IPS-15b (cell line): ENCODE data around the gene EPHA4.

Experiments
- H3K27me3 ChIP-seq: one replicate; pipeline ENCODE4 v1.6.1; 2013; ENCODE audit warnings: low read length; ENCODE audit not compliant: control insufficient read depth, insufficient read depth
- H3K36me3 ChIP-seq: one replicate; pipeline ENCODE4 v1.6.1; 2013; ENCODE audit warnings: low read length; ENCODE audit not compliant: control insufficient read depth, insufficient read depth
- H3K4me1 ChIP-seq: one replicate; pipeline ENCODE4 v1.6.1; 2013; ENCODE audit warnings: mild to moderate bottlenecking, low read length; ENCODE audit not compliant: control insufficient read depth, insufficient read depth
- H3K4me3 ChIP-seq: one replicate; pipeline ENCODE4 v1.5.1; 2013; ENCODE audit warnings: low read depth, low read length
- H3K9ac ChIP-seq: one replicate; pipeline ENCODE4 v1.6.1; 2013; ENCODE audit warnings: low read depth, mild to moderate bottlenecking, low read length
- H3K9me3 ChIP-seq: one replicate; pipeline ENCODE4 v1.6.1; 2013; ENCODE audit warnings: mild to moderate bottlenecking, low read length; ENCODE audit not compliant: control insufficient read depth, insufficient read depth

EPHA4 gene

DNA sequence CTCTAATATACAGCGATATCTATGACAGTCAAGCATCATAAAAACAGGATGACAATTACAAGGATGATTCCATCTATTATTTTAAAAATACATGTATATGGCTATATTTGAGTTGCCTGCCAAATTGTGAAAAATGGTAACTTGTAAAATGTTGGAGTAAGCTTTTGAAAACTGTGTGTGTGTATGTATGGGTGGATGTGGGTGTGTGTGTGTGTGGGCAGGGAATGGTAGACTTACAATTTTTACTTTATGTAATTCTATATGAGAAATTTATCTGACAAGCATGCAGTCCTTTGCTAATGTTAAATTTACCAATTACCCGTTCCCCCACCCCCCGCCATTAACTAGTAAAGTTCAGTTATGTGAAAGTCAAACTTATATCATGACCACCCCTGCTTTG lies 14.0 kb downstream of the EPHA4 start:
- Histone ChIP-seq H3K27me3 (no peaks in the 10 kb centered on the region), H3K4me1 (peaks cover 27% of the 10 kb centered on the region), H3K36me3 (no peaks in the 10 kb centered on the region), H3K9me3 (no peaks in the 10 kb centered on the region), H3K4me3 (no peak overlapping the region), H3K9ac (no peak overlapping the region)

DNA sequence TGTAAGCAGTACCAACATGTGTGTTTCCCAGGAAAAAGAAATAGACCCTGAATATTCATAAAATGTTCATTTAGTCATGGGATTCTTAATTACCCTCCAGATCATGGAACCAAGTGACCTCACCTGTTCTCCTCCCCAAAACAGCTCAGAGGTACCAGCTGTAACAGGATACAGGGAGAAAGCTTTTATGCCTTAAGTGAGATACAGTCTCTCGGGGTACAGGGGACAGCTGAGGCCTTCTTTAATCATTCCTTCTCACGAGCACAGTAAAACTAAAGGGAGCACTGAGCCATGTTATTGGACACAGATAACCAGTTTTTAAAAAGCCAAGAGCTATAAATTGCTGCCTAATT lies 16.6 kb downstream of the EPHA4 start:
- H3K4me1 ChIP-seq, result peaks cover 38% of the 10 kb centered on the region
- no peaks in the 10 kb centered on the region for H3K36me3 ChIP-seq
- H3K9ac ChIP-seq, result no peak overlapping the region
- no peaks in the 10 kb centered on the region for H3K9me3 ChIP-seq
- no peak overlapping the region for H3K4me3 ChIP-seq
- H3K27me3 ChIP-seq, result no peaks in the 10 kb centered on the region

DNA sequence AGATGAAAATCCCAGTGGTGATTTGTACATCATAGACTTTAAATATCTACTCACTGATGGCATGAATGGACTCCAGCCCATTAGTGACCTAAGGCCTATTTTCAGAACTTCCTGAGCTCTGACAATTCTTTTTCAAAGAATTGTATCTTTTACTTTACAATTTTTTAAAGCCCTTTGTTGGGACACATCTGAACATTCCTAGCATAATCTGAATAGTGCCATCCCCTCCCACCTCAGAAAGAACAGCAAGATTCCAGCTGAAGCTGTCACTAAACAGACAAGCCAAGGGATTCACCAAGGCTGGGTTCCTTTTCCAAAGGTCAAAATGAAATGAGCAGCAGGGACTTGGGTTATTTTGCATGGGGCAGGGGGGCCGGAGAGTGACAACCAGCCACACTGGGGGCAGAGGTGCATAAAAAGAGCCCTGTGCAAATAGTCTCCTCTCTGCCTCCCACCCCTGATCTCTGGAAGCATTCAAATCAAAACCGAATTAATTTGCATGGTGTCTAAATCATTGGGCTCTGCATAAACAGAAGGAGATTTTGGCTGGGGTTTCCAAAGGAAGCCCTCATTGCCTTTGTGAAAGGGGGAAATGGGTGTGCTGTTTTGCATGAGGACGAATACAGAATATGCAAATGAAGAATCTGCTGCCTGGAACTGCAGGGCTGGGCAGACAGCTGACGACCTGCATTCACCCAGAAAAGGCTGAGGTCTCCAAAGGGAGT lies 17.2 kb downstream of the EPHA4 start:
- no peaks in the 10 kb centered on the region for H3K9me3 ChIP-seq
- no peak overlapping the region for H3K4me3 ChIP-seq
- no peak overlapping the region for H3K9ac ChIP-seq
- H3K27me3 ChIP-seq, result no peaks in the 10 kb centered on the region
- H3K4me1 ChIP-seq, result peaks cover 38% of the 10 kb centered on the region
- no peaks in the 10 kb centered on the region for H3K36me3 ChIP-seq

DNA sequence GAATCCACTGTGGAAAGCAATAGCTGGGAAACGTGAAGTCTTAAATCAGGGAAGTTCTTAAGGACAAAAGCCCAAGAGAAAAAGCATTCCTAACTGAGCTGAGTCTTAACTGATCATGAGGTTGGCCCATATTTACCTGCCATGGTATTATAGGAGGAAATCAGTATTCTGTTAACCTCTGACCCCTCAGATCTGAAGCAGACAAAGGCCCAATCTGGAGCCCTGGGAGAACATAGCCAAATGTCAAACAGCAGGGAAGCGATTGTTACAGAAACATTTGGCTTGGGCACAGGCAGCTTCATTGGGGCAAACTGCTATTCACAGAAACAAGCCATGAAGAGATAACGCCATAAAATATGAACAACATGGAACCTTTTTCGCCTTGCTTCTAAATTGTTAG lies 18.8 kb downstream of the EPHA4 start:
- no peak overlapping the region for H3K4me3 ChIP-seq
- no peaks in the 10 kb centered on the region for H3K36me3 ChIP-seq
- peaks cover 34% of the 10 kb centered on the region for H3K4me1 ChIP-seq
- H3K27me3 ChIP-seq, result no peaks in the 10 kb centered on the region
- H3K9ac ChIP-seq, result no peak overlapping the region
- no peaks in the 10 kb centered on the region for H3K9me3 ChIP-seq

DNA sequence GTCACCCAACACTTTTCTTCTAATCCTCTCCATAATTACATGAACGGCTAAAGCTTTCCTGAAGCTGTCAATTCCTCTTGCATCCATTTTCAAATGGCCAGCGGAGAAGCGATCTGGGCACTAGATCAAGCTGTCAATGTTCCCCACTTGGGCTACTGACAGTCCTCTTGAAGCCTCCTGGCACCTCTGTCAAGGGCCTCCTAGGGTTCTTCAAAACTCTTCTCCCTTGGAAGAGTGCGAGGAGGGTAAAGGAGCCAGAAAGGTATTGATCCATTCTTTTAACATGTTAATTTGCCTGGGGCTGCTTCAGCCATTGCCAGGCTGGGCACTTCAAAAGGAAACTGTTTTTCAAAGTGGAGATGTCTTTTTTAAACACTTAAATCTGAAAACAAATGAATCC lies 19.8 kb downstream of the EPHA4 start:
- H3K9ac ChIP-seq, result no peak overlapping the region
- H3K27me3 ChIP-seq, result no peaks in the 10 kb centered on the region
- no peaks in the 10 kb centered on the region for H3K36me3 ChIP-seq
- no peak overlapping the region for H3K4me3 ChIP-seq
- peaks cover 34% of the 10 kb centered on the region for H3K4me1 ChIP-seq
- H3K9me3 ChIP-seq, result no peaks in the 10 kb centered on the region

DNA sequence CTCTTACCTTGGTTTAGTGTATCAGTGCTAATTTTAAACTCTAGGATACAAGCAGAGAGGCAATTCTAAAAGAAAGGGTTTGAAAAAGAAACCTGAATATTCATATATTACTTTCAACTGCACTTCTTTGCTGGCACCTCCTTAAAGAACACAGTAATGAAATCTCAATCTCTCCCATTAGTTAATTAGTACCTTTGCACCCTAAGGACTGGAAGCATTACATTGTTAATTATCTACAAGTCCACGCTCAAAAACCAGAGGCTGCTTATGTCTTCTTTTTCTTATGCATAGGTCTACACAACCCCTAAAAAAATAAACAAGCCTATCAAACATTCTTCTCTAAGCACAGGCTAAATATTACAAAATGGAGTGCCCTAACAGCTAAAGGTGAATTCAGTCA lies 20.2 kb downstream of the EPHA4 start:
- H3K4me1 ChIP-seq, result peaks cover 34% of the 10 kb centered on the region

DNA sequence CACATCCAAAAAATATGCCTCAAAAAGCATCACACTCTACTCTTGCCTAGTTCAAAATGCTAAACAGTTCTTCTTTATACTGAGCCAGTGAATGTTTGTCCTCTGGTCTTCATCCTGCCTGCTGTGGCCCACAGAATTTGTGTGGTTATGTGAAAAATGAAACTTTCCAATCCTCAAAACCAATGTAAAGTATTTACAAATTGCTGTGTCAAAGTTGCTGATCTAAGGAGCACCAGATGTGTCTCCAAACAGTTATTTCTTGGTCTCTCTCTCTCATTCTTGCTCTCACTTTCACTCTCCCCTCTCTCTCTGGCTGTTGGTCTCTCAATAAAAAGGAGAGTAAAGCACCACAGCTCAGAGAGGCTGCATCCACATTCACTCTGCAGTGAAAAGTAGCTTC lies 23.0 kb downstream of the EPHA4 start:
- H3K9me3 ChIP-seq, result no peaks in the 10 kb centered on the region
- H3K36me3 ChIP-seq, result no peaks in the 10 kb centered on the region
- no peak overlapping the region for H3K9ac ChIP-seq
- H3K4me3 ChIP-seq, result no peak overlapping the region
- no peaks in the 10 kb centered on the region for H3K27me3 ChIP-seq
- H3K4me1 ChIP-seq, result peaks cover 25% of the 10 kb centered on the region

More for the DNA sequence above, 20.2 kb downstream of the EPHA4 start:
- Histone ChIP-seq H3K9ac (no peak overlapping the region), H3K36me3 (no peaks in the 10 kb centered on the region), H3K4me3 (no peak overlapping the region), H3K9me3 (no peaks in the 10 kb centered on the region), H3K27me3 (no peaks in the 10 kb centered on the region)

DNA sequence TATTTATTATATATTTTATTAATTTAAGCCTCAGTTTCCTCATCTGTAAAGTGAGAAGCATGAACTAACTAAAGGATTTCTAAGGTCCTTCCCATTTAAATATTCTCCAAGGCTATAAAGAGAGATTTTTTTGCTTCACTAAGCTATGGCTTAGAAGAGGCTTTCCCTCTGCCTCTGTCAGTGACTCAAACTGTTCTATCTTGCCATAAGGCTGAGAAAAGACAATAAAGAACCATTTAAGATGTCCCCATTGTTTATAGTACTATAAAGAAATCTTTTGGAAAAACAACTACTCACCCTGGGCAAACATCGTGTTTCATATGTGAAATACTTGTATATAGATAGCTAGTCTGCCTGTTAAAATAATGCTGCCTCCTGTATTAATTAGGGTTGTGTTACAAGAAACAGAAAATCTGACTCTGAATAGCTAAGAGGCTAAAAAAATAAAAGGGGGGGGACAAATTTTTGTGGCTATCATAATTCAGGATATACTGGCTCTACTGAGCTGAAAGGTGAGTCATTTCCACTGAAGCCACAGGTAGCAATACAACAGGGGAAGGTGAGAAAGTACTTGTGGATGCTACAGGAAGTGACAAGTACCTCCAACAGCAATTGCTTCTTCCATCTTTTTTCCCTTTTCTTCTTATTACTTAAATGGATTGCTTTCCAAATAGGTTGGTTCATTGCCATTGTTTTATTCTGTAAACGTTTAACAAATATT lies 25.4 kb downstream of the EPHA4 start:
- H3K9me3 ChIP-seq, result no peaks in the 10 kb centered on the region
- H3K4me1 ChIP-seq, result peaks cover 9% of the 10 kb centered on the region
- H3K9ac ChIP-seq, result no peak overlapping the region
- no peaks in the 10 kb centered on the region for H3K27me3 ChIP-seq
- no peak overlapping the region for H3K4me3 ChIP-seq
- no peaks in the 10 kb centered on the region for H3K36me3 ChIP-seq

DNA sequence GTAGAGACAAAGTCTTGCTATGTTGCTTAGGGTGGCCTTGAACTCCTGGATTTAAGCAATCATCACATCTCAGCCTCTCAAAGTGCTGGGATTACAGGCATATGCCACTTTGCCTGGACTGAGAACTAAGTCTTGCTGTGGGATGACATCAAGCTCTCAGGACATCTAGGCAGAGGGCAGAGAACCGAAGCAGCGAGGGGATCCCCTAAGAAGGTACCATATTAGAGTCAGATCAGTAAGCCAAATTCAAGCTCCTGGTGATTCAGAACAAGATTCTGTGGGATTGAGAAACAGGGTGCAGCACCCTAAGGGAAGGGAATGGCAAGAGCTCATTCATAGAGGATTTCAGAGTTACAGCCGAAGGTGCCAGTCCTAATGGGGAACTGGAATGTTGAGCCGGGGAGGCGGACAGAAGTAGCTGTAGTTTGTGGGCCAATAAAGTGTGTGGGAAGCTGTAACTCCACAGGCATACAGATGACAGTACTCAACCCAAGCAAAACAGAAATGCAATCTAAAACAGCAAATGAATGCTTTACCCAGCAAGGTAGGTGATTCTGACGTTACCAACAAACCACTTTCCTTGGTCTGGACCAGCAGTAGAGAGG lies 30.9 kb downstream of the EPHA4 start:
- Histone ChIP-seq H3K27me3 (no peaks in the 10 kb centered on the region), H3K9ac (no peak overlapping the region), H3K9me3 (no peaks in the 10 kb centered on the region), H3K36me3 (no peaks in the 10 kb centered on the region), H3K4me3 (no peak overlapping the region), H3K4me1 (peaks cover 13% of the 10 kb centered on the region)

DNA sequence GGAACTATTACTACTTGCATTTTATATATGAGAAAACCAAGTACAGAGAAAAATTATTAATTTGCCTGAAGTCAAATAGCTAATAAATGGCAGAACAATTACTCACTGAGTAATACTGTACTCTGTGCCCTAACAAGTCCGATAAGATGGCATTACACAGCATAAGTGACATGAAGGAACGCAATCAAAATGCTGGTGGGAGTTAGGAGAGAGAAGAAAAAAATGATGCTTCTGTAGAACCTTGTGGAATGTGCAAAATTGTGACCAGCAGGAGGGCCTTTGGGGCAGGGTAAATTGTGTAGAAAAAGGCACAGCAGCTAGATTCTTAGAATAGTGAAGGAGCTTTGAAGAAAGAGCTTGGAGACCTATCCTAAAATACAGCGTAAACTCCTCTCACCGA lies 32.9 kb downstream of the EPHA4 start:
- no peaks in the 10 kb centered on the region for H3K36me3 ChIP-seq
- H3K9me3 ChIP-seq, result no peaks in the 10 kb centered on the region
- H3K4me1 ChIP-seq, result peaks cover 9% of the 10 kb centered on the region
- no peaks in the 10 kb centered on the region for H3K27me3 ChIP-seq
- no peak overlapping the region for H3K9ac ChIP-seq
- H3K4me3 ChIP-seq, result no peak overlapping the region

DNA sequence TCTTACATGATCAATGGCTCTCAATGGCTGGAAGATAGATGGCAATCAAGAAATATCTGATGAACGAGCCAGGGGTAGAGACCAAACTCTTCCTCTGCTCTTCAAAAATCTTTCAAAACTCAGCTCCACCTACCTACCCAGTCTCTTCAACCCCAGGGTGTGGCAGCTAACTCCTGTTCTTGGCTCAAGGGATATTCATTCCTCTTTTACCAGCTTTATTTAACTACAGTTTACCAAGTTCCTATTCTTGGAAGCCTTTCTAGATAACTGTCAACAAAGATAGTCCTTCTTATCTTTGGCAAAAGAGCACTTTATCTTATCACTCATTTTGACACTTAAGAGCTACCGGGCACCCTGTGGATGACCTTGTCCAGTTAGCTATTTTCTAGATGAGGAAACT lies 36.3 kb downstream of the EPHA4 start:
- no peak overlapping the region for H3K9ac ChIP-seq
- H3K9me3 ChIP-seq, result no peaks in the 10 kb centered on the region
- no peak overlapping the region for H3K4me3 ChIP-seq
- peaks cover 10% of the 10 kb centered on the region for H3K4me1 ChIP-seq
- no peaks in the 10 kb centered on the region for H3K36me3 ChIP-seq
- H3K27me3 ChIP-seq, result no peaks in the 10 kb centered on the region

DNA sequence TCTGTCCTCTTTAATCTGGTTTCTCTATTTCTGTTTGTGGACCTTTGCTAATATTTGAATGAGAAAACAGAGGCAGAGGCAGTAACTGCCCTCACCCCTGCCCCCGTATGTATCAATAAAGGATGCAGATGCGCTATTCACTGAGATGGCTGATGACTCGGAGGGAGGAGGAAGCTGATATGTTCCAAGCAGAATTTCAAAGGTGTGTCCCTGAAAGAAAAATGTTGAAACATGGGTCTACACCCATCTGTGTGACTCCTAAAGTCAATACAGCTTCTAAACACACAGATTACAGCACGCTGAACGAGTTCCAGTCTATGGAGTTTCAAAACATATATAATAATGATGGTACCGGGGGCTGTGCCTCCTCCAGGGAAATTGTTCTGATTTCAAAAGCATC lies 38.8 kb downstream of the EPHA4 start:
- H3K36me3 ChIP-seq, result no peaks in the 10 kb centered on the region
- no peak overlapping the region for H3K4me3 ChIP-seq
- peaks cover 8% of the 10 kb centered on the region for H3K4me1 ChIP-seq
- H3K27me3 ChIP-seq, result no peaks in the 10 kb centered on the region
- no peaks in the 10 kb centered on the region for H3K9me3 ChIP-seq
- H3K9ac ChIP-seq, result no peak overlapping the region
